ENCODE results near the gene RFK. TPM values are rescaled to one million over a fixed set of nuclear protein-coding genes. Genes with fewer than 3 reads are reported as not detected.

RFK gene
- total RNA-seq, 1 donor from 2014 or later: 16.3 TPM

GRCh38 chr9:76404401-76404800 is 10.2 kb upstream of the RFK start:
- no peaks in the 10 kb centered on the region for H3K36me3 Mint-ChIP-seq (ENCODE audit: low read depth)
- H3K27ac Mint-ChIP-seq (ENCODE audit: unreplicated experiment): no peak overlapping the region
- H3K4me3 Mint-ChIP-seq: no peak overlapping the region
- DNase-seq (ENCODE audit: low read depth, low spot score): no peak
- no peak for TF ChIP-seq CTCF (conservative IDR thresholded peaks at IDR 0.05)
- H3K9me3 Mint-ChIP-seq: no peaks in the 10 kb centered on the region
- H3K27me3 Mint-ChIP-seq (ENCODE audit: low read depth): no peaks in the 10 kb centered on the region
- H3K4me1 Mint-ChIP-seq: peaks cover 6% of the 10 kb centered on the region

- Mint-ChIP-seq H3K27me3 (ENCODE audit: low read depth) (no peaks in the 10 kb centered on the region), H3K27ac (ENCODE audit: unreplicated experiment) (no peak overlapping the region), H3K4me1 (peaks cover 6% of the 10 kb centered on the region), H3K4me3 (no peak overlapping the region), H3K36me3 (ENCODE audit: low read depth) (no peaks in the 10 kb centered on the region), H3K9me3 (no peaks in the 10 kb centered on the region)
- peak; percentile 63 for TF ChIP-seq CTCF (conservative IDR thresholded peaks at IDR 0.05)
- no peak for DNase-seq (ENCODE audit: low read depth, low spot score)
Measured at GRCh38 chr9:76403352-76403751, 9.1 kb upstream of the RFK start.

DNA sequence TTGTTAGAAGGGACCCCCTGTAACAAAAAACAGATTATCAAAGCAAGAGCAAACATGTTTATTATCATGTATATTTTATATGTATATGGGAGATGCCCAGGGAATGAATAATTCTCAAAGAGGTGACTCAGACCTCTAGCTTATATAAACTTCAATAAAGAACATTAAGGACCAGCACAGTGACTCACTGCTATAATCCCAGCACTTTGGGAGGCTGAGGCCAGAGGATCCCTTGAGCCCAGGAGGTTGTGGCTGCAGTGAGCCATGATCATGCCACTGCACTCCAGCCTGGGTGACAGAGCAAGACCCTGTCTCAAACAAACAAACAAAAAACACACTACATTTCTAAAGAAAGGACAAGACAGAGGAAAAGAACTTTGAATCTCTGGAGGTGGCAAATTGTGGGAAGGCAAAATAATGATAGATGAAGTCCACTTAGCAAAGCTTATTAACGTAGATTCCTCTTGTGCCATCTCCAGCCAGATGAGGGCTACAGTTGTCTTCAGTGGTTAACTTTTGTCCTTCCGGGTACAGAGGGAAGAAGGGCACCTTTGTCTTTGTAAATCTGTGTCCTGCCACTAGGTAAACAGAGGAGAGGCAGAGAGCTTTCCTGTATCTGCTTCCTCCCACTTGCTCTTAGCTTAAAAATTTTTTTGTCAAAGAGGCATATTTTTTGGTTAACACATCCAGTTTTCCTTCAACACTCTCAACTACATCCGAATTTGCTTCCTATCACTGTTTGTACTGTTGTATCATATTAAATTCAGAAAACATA is 7.5 kb upstream of the RFK start:
- Mint-ChIP-seq H3K36me3 (ENCODE audit: low read depth) (no peaks in the 10 kb centered on the region), H3K4me1 (peaks cover 6% of the 10 kb centered on the region), H3K4me3 (no peak overlapping the region), H3K9me3 (no peaks in the 10 kb centered on the region), H3K27ac (ENCODE audit: unreplicated experiment) (no peak overlapping the region), H3K27me3 (ENCODE audit: low read depth) (no peaks in the 10 kb centered on the region)
- TF ChIP-seq CTCF (conservative IDR thresholded peaks at IDR 0.05): no peak
- DNase-seq (ENCODE audit: low read depth, low spot score): no peak

GRCh38 chr9:76401176-76401575 is 7.0 kb upstream of the RFK start:
- Mint-ChIP-seq H3K9me3 (no peaks in the 10 kb centered on the region), H3K36me3 (ENCODE audit: low read depth) (no peaks in the 10 kb centered on the region), H3K27me3 (ENCODE audit: low read depth) (no peaks in the 10 kb centered on the region), H3K4me3 (no peak overlapping the region), H3K27ac (ENCODE audit: unreplicated experiment) (no peak overlapping the region), H3K4me1 (peaks cover 6% of the 10 kb centered on the region)
- no peak for TF ChIP-seq CTCF (conservative IDR thresholded peaks at IDR 0.05)
- DNase-seq (ENCODE audit: low read depth, low spot score): no peak

DNA sequence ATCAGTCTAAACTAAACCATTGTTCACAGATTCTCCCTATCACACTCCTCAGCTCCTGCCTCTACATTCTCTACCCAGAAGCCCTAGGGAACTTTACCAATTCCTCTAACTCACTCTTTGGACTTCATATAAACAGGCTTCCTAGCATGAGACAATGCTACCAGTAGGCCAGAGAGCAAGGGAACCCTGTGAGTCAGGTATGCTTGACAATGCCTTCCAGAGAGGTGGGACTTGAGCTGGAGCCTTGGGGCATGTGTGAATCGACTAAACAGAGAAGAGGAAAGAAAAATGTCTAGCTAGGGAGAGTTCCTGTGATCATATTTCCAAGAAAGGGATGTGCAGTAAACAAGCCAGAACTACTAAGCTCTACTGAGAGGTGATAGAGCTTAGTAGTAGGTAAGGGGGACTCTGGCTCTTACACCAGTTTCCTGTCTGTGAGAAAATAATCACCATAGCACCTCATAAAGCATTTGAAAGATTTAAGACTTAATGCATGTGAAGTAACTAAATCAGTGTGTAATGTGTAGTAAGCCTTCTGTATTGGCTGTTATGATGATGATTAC is 6.4 kb upstream of the RFK start:
- H3K9me3 Mint-ChIP-seq: no peaks in the 10 kb centered on the region
- no peak overlapping the region for H3K4me3 Mint-ChIP-seq
- H3K4me1 Mint-ChIP-seq: peaks cover 6% of the 10 kb centered on the region
- no peaks in the 10 kb centered on the region for H3K27me3 Mint-ChIP-seq (ENCODE audit: low read depth)
- TF ChIP-seq CTCF (conservative IDR thresholded peaks at IDR 0.05): no peak
- no peak overlapping the region for H3K27ac Mint-ChIP-seq (ENCODE audit: unreplicated experiment)
- H3K36me3 Mint-ChIP-seq (ENCODE audit: low read depth): no peaks in the 10 kb centered on the region
- DNase-seq (ENCODE audit: low read depth, low spot score): no peak
